HUES6 (cell line): ENCODE results near the gene TRPM8.

Experiments
- H3K27ac ChIP-seq: 2 replicates; pipeline ENCODE4 v1.7.0; 2013; ENCODE audit warnings: low read depth, mild to moderate bottlenecking, low read length, inconsistent platforms
- H3K27me3 ChIP-seq: 2 replicates; pipeline ENCODE4 v1.6.1; 2013; ENCODE audit warnings: low read length; ENCODE audit not compliant: control insufficient read depth, insufficient read depth
- H3K36me3 ChIP-seq: 2 replicates; pipeline ENCODE4 v1.6.1; 2013; ENCODE audit warnings: low read length; ENCODE audit not compliant: control insufficient read depth, insufficient read depth
- H3K4me1 ChIP-seq: 2 replicates; pipeline ENCODE4 v1.6.1; 2013; ENCODE audit warnings: low read length; ENCODE audit not compliant: control insufficient read depth, insufficient read depth
- H3K4me3 ChIP-seq: 2 replicates; pipeline ENCODE4 v1.5.1; 2013; ENCODE audit warnings: low read depth, low read length
- H3K9ac ChIP-seq: one replicate; pipeline ENCODE4 v1.6.1; 2013; ENCODE audit warnings: mild to moderate bottlenecking, low read length
- H3K9me3 ChIP-seq: 2 replicates; pipeline ENCODE4 v1.6.1; 2013; ENCODE audit warnings: low read depth, low read length; ENCODE audit not compliant: control insufficient read depth, insufficient read depth

Gene TRPM8

GRCh38 chr2:233912691-233913423 lies 4.3 kb upstream of the TRPM8 start:
- H3K9ac ChIP-seq: no peak overlapping the region
- peaks cover 5% of the 10 kb centered on the region for H3K27me3 ChIP-seq
- no peaks in the 10 kb centered on the region for H3K9me3 ChIP-seq

GRCh38 chr2:233915128-233915527 lies 2.0 kb upstream of the TRPM8 start:
- Histone ChIP-seq H3K9ac (no peak overlapping the region), H3K4me3 (no peak overlapping the region), H3K9me3 (no peaks in the 10 kb centered on the region), H3K27ac (no peak overlapping the region), H3K27me3 (peaks cover 5% of the 10 kb centered on the region; the same call in 1 of the 2 replicates), H3K36me3 (no peaks in the 10 kb centered on the region), H3K4me1 (0 out of 2 replicates have a peak, but pooled peaks cover 4% of the 10 kb centered on the region)

More at GRCh38 chr2:233912691-233913423, 4.3 kb upstream of the TRPM8 start:
- no peak overlapping the region for H3K27ac ChIP-seq
- H3K4me3 ChIP-seq: no peak overlapping the region
- H3K4me1 ChIP-seq: 0 out of 2 replicates have a peak, but pooled peaks cover 4% of the 10 kb centered on the region
- H3K36me3 ChIP-seq: no peaks in the 10 kb centered on the region

GRCh38 chr2:233919319-233919718 lies 2.1 kb downstream of the TRPM8 start:
- H3K4me3 ChIP-seq: no peak overlapping the region
- 0 out of 2 replicates have a peak, but pooled peaks cover 4% of the 10 kb centered on the region for H3K4me1 ChIP-seq
- H3K27ac ChIP-seq: no peak overlapping the region
- H3K9ac ChIP-seq: no peak overlapping the region
- H3K27me3 ChIP-seq: peaks cover 2% of the 10 kb centered on the region; the same call in 1 of the 2 replicates
- H3K9me3 ChIP-seq: no peaks in the 10 kb centered on the region
- no peaks in the 10 kb centered on the region for H3K36me3 ChIP-seq

GRCh38 chr2:233919938-233920337 lies 2.8 kb downstream of the TRPM8 start:
- no peak overlapping the region for H3K9ac ChIP-seq
- no peaks in the 10 kb centered on the region for H3K9me3 ChIP-seq
- no peaks in the 10 kb centered on the region for H3K27me3 ChIP-seq
- no peak overlapping the region for H3K27ac ChIP-seq
- no peak overlapping the region for H3K4me3 ChIP-seq
- 0 out of 2 replicates have a peak, but pooled peaks cover 4% of the 10 kb centered on the region for H3K4me1 ChIP-seq
- no peaks in the 10 kb centered on the region for H3K36me3 ChIP-seq

GRCh38 chr2:233922471-233922870 lies 5.3 kb downstream of the TRPM8 start:
- H3K36me3 ChIP-seq: no peaks in the 10 kb centered on the region
- no peak overlapping the region for H3K4me3 ChIP-seq
- H3K4me1 ChIP-seq: no peaks in the 10 kb centered on the region; the same call in 1 of the 2 replicates
- H3K27ac ChIP-seq: no peak overlapping the region
- H3K9me3 ChIP-seq: no peaks in the 10 kb centered on the region
- peaks cover 4% of the 10 kb centered on the region; the same call in 1 of the 2 replicates for H3K27me3 ChIP-seq
- no peak overlapping the region for H3K9ac ChIP-seq

GRCh38 chr2:233925402-233925801 lies 8.2 kb downstream of the TRPM8 start:
- Histone ChIP-seq H3K4me3 (no peak overlapping the region), H3K27me3 (peaks cover 4% of the 10 kb centered on the region; the same call in 1 of the 2 replicates), H3K27ac (no peak overlapping the region), H3K9ac (no peak overlapping the region), H3K36me3 (no peaks in the 10 kb centered on the region), H3K9me3 (no peaks in the 10 kb centered on the region), H3K4me1 (peaks cover 14% of the 10 kb centered on the region)

- H3K36me3 ChIP-seq: no peaks in the 10 kb centered on the region
- H3K4me1 ChIP-seq: peaks cover 14% of the 10 kb centered on the region
- no peak overlapping the region for H3K9ac ChIP-seq
- H3K27ac ChIP-seq: no peak overlapping the region
- no peak overlapping the region for H3K4me3 ChIP-seq
- H3K27me3 ChIP-seq: peaks cover 4% of the 10 kb centered on the region; the same call in 1 of the 2 replicates
- H3K9me3 ChIP-seq: no peaks in the 10 kb centered on the region
Measured at GRCh38 chr2:233926806-233927205, 9.6 kb downstream of the TRPM8 start.

- no peak overlapping the region for H3K4me3 ChIP-seq
- peaks cover 4% of the 10 kb centered on the region; the same call in 1 of the 2 replicates for H3K27me3 ChIP-seq
- H3K27ac ChIP-seq: no peak overlapping the region
- no peaks in the 10 kb centered on the region for H3K36me3 ChIP-seq
- no peak overlapping the region for H3K9ac ChIP-seq
- H3K4me1 ChIP-seq: peaks cover 14% of the 10 kb centered on the region
- no peaks in the 10 kb centered on the region for H3K9me3 ChIP-seq
Measured at GRCh38 chr2:233928594-233929351, 11.6 kb downstream of the TRPM8 start.

GRCh38 chr2:233929352-233930022 lies 12.3 kb downstream of the TRPM8 start:
- H3K9ac ChIP-seq: no peak overlapping the region

GRCh38 chr2:233934524-233934923 lies 17.4 kb downstream of the TRPM8 start:
- no peak overlapping the region for H3K27ac ChIP-seq
- no peak overlapping the region for H3K9ac ChIP-seq
- H3K36me3 ChIP-seq: no peaks in the 10 kb centered on the region
- no peaks in the 10 kb centered on the region for H3K9me3 ChIP-seq
- no peak overlapping the region for H3K4me3 ChIP-seq
- no peaks in the 10 kb centered on the region for H3K27me3 ChIP-seq
- H3K4me1 ChIP-seq: peaks cover 6% of the 10 kb centered on the region

More at GRCh38 chr2:233929352-233930022, 12.3 kb downstream of the TRPM8 start:
- H3K27ac ChIP-seq: no peak overlapping the region
- H3K27me3 ChIP-seq: peaks cover 4% of the 10 kb centered on the region; the same call in 1 of the 2 replicates
- no peaks in the 10 kb centered on the region for H3K36me3 ChIP-seq
- no peak overlapping the region for H3K4me3 ChIP-seq
- H3K4me1 ChIP-seq: peaks cover 14% of the 10 kb centered on the region
- H3K9me3 ChIP-seq: no peaks in the 10 kb centered on the region
